AG20443 (cell line): Measurements from ENCODE around the gene S100A13.
"Not testable (repeated sequence)": the region's sequence is repeated elsewhere in the genome, so short reads cannot be mapped to it uniquely, and the experiment has no call there.

ENCODE experiments used
- DNase-seq: peaks from one replicate; pipeline ENCODE4 v3.0.0; 2012; ENCODE audit warnings: low spot score, mixed read lengths

Gene S100A13

DNA sequence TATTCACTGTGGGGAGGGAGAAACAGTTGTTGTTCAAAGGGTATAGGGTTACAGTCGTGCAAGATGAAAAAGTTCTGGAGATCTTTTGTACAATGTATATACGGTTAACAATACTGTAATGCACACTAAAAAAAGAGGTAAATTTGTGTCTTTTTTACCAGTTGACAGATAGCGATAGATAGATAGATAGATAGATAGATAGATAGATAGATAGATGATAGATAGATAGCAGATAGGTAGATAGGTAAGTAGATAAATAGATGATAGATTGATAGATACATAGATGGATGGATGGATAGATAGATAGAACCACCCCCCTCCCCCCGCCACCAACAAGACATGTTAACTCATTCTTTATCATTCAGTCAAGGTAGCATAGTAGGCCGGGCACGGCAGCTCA, 24.6 kb downstream of the S100A13 start:
- no peak for DNase-seq

DNA sequence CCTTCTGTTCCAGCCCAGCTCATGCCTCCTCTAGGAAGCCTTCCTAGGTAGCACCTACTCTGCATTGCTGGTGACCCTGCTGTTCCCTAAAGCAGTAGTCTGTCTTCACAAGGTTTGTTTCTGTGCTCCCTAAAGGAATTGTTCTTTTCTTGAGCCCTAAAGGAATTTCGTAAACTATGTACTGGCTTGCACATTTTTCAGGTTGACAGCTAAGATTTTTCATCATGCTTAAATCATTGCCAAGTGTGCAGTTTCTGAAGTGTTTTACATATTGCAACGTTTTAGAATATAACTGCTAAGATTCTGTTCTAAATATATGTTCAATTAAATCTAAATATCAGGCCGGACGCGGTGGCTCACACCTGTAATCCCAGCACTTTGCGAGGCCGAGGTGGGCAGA, 27.5 kb downstream of the S100A13 start:
- no peak for DNase-seq

GRCh38 chr1:153598309-153599172, 28.8 kb downstream of the S100A13 start:
- DNase-seq, result peak; percentile 49

GRCh38 chr1:153597206-153597605, 30.1 kb downstream of the S100A13 start:
- DNase-seq, result peak; percentile 39

DNA sequence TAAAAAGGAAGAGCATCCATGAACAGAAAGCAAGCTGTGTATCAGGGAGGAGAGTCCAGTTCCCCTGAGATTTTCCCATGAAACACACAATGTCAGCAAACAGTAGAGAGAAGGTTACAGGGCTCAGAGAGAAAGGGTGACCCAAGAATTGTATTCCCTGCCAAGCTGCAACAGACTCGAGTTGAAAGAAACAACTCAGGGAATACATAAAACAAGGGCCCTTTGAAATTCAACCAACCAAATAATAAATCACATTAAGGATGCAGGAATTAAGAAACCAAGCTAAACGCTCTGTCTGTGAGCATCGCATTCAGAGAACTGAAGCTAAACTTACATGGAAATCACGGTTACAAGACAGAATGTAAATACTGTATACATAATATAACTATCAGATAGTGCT, 34.6 kb downstream of the S100A13 start:
- DNase-seq, result no peak

- DNase-seq, result no peak
Measured at GRCh38 chr1:153588482-153588881, 38.8 kb downstream of the S100A13 start.

DNA sequence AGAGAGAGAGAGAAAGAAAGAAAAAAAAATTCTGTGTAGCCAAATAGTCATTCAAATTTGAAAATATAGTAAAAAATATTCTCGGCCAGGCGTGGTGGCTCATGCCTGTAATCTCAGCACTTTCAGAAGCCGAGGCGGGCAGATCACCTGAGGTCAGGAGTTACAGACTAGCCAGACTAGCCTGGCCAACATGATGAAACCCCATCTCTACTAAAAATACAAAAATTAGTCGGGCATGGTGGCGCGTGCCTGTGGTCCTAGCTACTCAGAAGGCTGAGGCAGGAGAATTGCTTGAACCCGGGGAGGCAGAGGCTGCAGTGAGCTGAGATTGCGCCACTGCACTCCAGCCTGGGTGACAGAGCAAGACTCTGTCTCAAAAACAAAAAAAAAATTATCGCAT, 39.3 kb downstream of the S100A13 start:
- not testable (repeated sequence) for DNase-seq

DNA sequence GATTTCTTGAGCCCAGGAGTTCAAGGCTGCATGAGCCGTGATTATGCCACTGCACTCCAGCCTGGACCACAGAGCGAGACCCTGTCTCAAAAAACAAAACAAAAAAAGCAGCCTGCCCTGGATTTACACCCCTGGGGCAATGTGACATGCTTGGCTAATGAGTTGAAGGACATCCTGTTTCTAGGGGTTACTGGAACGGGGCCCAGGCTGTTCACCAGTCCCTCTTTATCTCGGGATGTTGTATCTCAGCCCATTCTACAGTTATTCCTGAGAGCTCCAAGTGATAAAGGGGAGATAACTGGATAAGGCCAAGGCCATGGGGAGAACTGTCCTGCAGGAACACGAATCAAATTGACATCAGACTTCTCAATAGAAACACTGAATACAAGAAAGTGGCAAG, 40.0 kb downstream of the S100A13 start:
- no peak for DNase-seq

DNA sequence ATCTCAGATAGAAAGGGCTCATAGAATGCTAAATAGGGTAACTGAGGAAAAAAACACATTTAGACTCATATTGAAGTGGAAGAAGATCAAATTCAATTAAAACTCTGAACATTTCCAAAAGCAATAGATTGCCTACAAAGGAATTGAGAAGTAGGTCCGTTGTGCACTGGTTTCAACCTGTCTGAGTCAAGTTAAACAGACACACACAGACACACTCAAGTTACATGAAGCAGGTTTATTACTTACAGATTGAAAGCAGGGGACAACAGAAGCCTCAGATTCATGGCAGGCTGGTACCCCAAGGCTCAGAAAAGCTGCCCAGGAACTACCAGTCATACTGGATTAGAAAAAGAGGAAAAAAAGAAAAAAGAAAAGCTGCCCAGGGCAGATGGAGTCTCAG, 41.0 kb downstream of the S100A13 start:
- DNase-seq, result no peak

DNA sequence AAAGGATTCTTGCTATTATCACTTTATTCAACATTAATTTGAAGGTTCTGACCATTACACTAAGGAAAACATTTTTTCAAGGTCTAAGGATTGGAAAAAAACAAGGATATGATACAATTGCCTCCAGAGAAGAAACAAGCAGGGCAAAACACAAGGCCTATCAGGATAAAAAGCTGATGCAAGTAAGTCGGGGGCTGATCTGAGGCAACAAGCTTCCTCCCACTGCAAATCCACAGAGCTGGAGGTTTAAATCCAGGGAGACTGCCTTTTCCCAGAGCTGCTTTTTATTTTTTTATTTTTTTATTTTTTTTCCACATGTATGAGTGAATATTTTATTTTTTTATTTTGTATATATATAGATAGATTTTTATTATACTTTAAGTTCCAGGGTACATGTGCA, 42.3 kb downstream of the S100A13 start:
- DNase-seq, result no peak

- DNase-seq, result no peak
Measured at GRCh38 chr1:153583976-153584375, 43.3 kb downstream of the S100A13 start.

DNA sequence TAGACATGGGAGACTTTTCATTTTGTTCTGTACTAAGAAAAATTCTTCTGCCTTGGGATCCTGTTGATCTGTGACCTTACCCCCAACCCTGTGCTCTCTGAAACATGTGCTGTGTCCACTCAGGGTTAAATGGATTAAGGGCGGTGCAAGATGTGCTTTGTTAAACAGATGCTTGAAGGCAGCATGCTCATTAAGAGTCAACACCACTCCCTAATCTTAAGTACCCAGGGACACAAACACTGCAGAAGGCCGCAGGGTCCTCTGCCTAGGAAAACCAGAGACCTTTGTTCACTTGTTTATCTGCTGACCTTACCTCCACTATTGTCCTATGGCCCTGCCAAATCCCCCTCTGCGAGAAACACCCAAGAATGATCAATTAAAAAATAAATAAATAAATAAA, 43.8 kb downstream of the S100A13 start:
- not testable (repeated sequence) for DNase-seq

DNA sequence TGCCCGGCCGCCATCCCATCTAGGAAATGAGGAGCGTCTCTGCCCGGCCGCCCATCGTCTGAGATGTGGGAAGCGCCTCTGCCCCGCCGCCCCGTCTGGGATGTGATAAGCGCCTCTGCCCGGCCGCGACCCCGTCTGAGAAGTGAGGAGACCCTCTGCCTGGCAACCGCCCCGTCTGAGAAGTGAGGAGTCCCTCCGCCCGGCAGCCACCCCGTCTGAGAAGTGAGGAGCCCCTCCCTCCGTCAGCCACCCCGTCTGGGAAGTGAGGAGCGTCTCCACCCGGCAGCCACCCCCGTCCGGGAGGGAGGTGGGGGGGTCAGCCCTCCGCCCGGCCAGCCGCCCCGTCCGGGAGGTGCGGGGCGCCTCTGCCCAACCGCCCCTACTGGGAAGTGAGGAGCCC, 44.5 kb downstream of the S100A13 start:
- not testable (repeated sequence) for DNase-seq

DNA sequence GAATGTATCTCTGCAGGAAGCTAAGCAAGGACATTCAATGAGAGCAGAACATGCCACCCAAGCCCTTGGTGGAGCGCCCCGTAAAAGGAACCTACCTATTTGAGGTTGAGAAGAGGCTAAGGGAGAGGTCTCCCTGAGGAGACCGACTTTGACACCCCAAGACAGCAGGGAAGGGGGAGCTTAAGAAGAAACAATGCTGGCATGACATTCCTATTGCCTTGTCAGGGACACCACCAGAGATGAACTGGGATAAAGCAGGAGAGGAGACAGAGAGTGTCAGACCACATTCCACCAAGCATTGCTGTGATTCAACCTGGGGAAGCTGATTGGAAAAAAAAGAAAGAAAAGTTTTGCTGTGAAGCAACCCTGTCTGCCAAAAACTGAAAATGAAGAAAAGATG, 48.4 kb downstream of the S100A13 start:
- peak; percentile 34 for DNase-seq

GRCh38 chr1:153578490-153578889, 48.8 kb downstream of the S100A13 start:
- DNase-seq, result peak; percentile 36

- no peak for DNase-seq
Measured at GRCh38 chr1:153577624-153578051, 49.7 kb downstream of the S100A13 start.

DNA sequence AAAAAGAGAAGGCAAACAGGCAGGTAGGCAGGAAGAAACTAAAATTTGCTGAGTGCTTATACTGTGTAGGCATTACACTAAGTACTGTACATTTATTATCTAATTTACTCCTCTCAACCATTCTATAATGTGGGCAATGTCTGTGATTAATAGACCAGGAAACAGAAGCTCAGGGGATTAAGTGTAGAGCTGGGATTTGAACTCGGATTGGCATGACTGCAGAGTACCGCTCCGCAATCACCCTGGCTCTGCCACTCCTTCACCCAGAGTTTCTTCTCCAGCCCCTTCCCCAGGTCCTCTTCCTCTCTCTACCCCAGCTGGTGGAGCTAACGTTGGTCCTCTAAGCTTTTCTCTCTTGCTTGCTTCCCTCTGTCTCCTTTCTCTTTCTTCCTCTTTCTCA, 50.2 kb downstream of the S100A13 start:
- DNase-seq, result no peak

GRCh38 chr1:153575497-153575896, 51.8 kb downstream of the S100A13 start:
- not testable (repeated sequence) for DNase-seq

DNA sequence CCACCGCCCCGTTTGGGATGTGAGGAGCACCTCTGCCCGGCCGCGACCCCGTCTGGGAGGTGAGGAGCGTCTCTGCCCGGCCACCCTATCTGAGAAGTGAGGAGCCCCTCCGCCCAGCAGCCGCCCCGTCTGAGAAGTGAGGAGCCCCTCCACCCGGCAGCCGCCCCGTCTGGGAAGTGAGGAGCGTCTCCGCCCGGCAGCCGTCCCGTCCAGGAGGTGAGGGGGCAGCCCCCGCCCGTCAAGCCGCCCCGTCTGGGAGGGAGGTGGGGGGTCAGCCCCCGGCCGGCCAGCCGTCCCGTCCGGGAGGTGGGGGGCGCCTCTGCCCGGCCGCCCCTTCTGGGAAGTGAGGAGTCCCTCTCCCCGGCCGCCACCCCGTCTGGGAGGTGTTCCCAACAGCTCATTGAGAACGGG, 52.2 kb downstream of the S100A13 start:
- not testable (repeated sequence) for DNase-seq

DNA sequence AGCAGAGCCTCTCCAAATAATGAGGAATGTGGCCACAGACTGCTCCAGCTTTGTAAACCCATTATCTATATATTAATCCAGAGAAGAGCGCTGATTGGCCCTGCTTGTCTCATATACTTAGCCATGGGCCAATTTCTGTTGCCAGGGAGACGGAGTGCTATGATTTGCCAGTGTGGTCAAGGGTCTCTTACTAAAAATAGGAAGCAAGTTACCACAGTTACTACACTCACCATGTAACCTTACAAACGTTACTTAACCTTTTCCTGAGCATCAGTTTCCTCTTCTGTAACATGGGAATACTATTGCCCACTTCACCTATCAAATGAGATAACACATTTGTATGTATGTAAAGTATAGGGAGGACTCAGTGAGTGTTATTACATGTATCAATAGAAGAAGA, 54.0 kb downstream of the S100A13 start:
- no peak for DNase-seq

DNA sequence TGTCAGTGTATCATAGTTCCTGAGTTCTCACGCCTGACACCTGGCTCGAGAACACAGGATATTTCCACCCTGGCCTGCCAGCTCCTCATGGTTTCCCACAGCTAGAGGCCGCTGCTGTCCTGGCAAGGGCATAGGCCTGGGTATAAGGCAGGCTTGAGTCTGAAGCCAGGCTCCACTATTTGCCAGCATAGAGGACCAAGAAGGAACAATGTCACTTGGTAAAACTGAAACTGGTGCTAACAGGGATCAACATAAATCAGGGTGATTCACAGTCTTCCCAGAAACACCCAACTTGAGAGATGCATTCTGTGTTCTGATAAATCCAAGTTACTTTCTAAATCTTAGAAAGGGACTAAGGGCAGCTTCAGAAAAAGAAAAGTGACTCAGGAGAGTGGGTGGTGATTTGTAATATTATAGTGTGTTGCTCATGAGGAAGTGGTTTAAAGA, 54.7 kb downstream of the S100A13 start:
- peak; percentile 85 for DNase-seq

DNA sequence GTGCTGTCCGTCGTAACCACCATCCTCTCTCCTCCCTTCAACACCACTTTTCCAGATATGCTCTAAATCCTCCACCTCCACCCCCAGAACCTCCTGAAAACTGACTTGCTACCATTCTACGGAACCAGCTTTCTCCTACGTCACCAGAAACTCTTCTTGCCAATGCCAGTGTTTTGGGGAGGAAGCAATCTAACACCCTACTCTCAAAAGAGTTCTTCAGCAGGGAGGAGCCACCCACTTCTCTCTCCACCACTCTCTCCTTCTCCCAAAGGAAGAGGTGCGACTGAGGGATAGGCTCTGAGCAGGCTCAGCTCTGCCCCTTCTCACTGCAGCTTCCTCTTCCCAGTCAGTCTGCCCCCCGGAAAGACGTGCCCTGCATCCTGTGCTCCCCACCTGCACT, 55.6 kb downstream of the S100A13 start:
- no peak for DNase-seq

- DNase-seq, result no peak
Measured at GRCh38 chr1:153570874-153571273, 56.4 kb downstream of the S100A13 start.

- DNase-seq, result no peak
Measured at GRCh38 chr1:153569465-153569864, 57.8 kb downstream of the S100A13 start.
